ENCODE measurements around the gene UCMA. TPM values are rescaled to one million over a fixed set of nuclear protein-coding genes. Genes with fewer than 3 reads are reported as not detected.
"Not testable (repeated sequence)": the region's sequence is repeated elsewhere in the genome, so short reads cannot be mapped to it uniquely, and the experiment has no call there.

The UCMA gene, protein sequence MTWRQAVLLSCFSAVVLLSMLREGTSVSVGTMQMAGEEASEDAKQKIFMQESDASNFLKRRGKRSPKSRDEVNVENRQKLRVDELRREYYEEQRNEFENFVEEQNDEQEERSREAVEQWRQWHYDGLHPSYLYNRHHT
- polyA plus RNA-seq (2013, experiment 1 of 2; ENCODE audit: insufficient read length), result not detected
- polyA plus RNA-seq (2013, experiment 2 of 2; ENCODE audit: insufficient read length), result not detected

DNA sequence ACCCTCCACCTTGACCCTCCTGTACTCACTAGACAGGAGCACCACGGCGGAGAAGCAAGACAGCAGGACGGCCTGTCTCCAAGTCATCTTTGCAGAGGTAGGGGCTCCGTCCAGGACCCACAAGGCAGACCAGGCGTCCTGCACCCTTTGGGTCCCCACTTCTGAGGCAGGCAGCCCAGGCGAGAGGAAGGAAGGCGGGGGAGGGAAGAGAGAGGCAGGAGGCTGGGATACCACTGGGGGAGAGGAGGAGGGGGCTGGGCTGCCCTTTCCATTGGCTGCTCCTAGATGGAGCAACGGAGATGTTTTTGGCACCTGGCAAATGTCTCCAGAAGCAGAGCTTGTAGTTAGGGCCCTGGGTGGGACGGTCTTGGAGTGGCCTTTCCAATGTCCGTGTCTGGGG, at the start of gene UCMA:
UCMA (minus strand) TSS at position 203 of the 400 bp plus-strand sequence; CDS start at position 87, 116 bp downstream.
- DNase-seq, result no peak

DNA sequence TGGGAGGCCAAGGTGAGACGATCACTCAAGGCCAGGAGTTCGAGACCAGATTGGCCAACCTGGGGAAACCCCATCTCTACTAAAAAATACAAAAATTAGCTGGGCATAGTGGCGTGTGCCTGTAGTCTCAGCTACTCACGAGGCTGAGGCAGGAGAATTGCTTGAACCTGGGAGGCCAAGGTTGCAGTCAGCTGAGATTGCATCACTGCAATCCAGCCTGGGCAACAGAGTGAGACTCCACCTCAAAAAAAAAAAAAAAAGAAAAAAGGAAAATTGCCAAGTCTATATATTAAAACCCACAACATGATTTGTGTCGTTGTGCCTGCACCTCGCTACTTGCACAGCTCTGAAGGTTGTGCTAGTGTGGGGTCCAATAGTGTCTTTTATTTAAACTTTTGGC, 48.2 kb upstream of the UCMA start:
- DNase-seq, result not testable (repeated sequence)

DNA sequence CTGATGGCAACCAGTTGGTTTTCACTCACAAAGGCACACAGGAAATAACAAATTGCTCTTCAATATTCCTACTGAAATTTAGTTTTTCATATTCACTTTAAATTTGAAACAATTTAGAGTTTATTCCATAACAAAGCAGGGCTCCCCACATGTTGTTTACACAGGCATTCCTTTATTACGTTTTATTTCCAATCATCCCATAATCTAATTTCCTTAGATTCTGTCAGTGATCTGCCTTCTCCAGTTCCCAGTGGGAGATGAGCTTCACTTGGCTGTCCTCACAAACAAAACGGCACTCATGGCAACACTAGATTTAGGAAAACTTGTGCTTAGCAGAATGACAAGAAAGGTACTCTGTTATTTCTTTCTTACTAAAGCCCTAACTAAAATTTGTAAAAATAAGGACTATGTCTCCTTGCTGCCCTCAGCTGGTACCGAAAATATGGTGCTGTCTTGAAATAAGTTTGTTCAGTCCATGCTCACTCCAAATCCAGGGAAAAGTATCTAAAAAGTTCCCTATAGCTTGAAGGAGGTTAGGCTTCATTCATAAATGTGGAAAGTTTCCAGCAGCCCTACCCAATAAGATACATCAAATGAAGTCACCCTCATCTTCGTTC, 42.7 kb upstream of the UCMA start:
- DNase-seq, result no peak

- not testable (repeated sequence) for DNase-seq
Observed at GRCh38 chr10:13276146-13276545, 42.0 kb upstream of the UCMA start.

DNA sequence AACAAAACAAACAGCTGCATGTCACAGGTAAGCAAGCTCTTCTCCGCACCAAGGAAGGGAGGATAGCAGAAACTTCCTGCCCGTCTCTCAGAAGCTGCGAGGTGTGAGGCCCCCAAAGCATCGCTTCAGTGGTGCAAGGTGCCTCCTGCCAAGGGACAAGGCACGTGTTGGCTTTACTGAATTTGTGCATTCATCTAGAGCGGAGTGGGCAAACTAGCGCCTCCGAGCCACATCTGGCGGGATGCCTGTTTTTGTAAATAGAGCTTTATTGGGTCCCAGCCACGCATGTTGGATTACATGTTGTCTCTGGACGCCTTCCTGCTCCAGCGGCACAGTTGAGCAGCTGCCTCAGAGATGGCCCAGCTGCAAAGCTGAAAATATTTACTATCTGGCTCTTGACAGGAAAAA, 38.0 kb upstream of the UCMA start:
- DNase-seq, result peak; percentile 18

GRCh38 chr10:13271552-13272163, 37.5 kb upstream of the UCMA start:
- no peak for DNase-seq

DNA sequence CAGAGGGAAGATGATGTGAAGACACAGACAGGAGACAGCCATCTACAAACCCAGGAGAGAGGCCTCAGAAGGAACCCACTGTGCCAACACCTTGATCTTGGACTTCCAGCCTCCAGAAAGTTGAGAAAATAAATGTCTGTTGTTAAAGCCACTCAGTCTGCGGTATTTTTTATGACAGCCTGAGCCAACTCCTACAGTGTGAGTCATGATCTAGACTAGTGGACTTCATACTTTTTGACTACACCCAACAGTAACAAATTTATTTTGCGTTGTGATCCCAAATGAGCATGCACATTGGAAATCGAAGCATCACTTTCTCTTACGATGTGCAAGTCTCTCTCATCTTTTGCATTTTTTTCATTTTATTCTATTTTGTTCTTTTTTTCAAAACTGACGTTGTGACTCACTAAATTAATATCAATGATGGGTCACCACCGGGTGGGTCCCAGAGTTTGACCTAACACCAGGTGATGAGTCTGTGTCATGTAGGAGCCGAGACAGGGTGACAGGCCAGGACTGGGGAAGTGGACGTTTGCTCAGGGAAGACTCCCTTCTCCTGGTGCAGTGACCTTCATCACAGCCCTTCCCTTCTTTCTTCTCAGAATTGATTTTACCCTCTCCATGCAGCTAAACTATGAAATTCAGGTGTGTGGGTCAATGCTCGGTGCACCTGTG, 36.8 kb upstream of the UCMA start:
- DNase-seq, result peak; percentile 8

- no peak for DNase-seq
Observed at GRCh38 chr10:13268841-13269240, 34.7 kb upstream of the UCMA start.

- DNase-seq, result no peak
Observed at GRCh38 chr10:13268310-13268709, 34.1 kb upstream of the UCMA start.

- DNase-seq, result no peak
Observed at GRCh38 chr10:13263591-13263990, 29.4 kb upstream of the UCMA start.

DNA sequence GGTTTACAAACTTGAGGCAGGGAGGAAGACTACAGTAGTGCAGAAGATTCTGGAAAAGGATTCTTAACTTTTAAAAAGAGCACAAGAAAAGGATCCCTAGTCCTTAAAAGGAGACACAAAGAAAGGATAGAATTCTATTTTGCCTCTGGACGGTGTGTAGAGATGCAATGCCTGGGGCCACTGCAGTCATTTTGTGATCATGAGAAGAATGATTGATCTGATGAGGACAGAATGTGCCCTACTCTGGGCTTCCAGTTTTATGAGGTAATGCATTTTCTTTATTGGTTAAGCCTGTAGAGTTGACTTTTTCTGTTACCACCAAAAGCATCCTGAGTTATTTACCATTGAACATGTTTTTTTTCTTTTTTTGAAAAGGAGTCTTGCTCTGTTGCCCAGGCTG, 28.3 kb upstream of the UCMA start:
- DNase-seq, result no peak

- DNase-seq, result no peak
Observed at GRCh38 chr10:13257621-13258140, 23.5 kb upstream of the UCMA start.

DNA sequence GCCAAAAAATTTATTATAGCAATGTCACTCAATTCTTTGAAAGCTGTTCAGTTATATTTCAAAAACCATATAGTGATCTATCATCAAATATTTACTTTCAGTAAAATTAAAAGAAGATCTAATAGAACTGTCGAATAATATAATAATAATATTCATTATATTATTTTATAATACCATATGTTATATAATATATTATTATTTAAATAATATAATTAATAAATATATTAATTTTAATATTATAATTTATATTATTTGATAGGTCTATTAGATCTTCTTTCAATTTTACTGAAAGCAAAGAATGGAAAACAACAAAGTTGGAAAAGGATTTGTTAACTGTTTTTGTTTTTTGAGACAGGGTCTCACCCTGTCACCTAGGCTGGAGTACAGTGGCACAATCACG, 22.5 kb upstream of the UCMA start:
- DNase-seq, result no peak

GRCh38 chr10:13253726-13254125, 19.6 kb upstream of the UCMA start:
- DNase-seq, result no peak

GRCh38 chr10:13247784-13248183, 13.6 kb upstream of the UCMA start:
- no peak for DNase-seq

GRCh38 chr10:13247246-13247645, 13.1 kb upstream of the UCMA start:
- DNase-seq, result no peak

GRCh38 chr10:13242260-13242659, 8.1 kb upstream of the UCMA start:
- DNase-seq, result not testable (repeated sequence)

GRCh38 chr10:13241613-13242012, 7.4 kb upstream of the UCMA start:
- no peak for DNase-seq

- no peak for DNase-seq
Observed at GRCh38 chr10:13239923-13240322, 5.7 kb upstream of the UCMA start.

DNA sequence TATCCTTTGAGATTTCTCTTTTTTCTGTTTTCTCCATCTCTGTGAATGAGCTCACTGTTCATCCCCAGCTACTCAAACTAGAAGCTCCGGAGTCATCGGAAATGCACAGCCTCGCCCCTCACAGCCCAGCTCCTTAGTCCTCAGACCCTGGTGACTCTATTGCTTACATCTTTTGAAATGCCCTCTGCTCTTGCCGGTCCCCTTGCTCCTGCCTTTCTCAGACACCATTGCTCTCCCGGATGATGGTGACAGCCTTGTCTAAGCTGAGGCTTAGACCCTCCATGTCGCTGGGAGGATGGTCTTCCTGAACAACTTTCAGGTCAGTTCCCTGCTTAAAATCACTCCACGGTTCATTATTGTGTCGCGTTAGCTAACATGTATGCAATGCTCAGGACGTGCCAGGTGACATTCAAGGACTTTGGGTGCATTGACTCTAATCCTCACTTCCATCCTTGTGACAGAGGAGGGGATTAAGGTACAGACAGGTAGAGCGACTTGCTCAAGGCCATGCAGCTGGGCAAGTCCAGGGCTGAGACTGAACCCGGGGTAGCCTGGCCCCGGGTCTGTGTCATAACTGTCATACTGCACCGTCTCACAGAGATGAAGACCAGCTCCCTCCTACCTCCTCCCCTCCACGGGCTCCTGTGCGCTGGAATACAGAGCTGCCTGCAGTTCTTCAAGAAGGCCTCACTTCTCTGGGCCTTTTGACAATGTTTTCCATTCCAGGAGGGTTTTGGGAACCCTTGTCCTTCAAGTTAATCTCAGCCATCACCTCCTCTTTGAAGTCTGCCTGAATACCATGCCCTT, 4.3 kb upstream of the UCMA start:
- DNase-seq, result no peak

DNA sequence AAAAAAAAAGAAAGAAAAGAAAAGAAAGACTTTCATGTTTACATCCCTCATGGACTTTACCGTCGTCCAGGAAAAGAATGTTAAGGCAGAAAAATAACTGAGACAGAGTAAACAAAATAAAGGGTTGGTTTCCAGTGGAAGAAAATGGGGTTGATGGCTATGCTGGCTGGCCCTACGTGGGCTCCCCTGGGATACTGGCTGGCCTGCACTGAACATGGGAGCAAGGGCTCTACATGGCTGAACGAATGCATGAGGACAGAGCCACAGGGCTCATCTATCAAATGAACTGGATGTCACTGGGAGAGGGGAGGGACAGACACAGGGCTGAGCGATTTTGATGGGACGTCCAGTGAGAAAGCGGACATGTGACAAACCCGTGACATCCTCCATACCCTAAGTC, 2.5 kb upstream of the UCMA start:
- DNase-seq, result no peak

- not testable (repeated sequence) for DNase-seq
Observed at GRCh38 chr10:13234736-13235135, 562 bp upstream of the UCMA start.
